Neural cell (in vitro differentiated cells): ENCODE results near the gene TROAP. TPM values are rescaled to one million over a fixed set of nuclear protein-coding genes. Genes with fewer than 3 reads are reported as not detected.
A peak's percentile ranks its signal among the peaks of the same experiment; 100 is the strongest.

Experiments used
- H2AFZ ChIP-seq: fragments of 200-600, 300-800 bp; sonication (generic), shearing (Covaris generic); 2 replicates; pipeline ENCODE4 v1.6.0; 2014; ENCODE audit warnings: low read depth, mild to moderate bottlenecking, antibody characterized with exemption, low read length, moderate library complexity
- H3F3A ChIP-seq: fragments of 200-600 bp; shearing (Covaris generic); 2 replicates; pipeline ENCODE4 v1.6.1; 2016; ENCODE audit warnings: mild to moderate bottlenecking, moderate library complexity, mixed read lengths, antibody characterized with exemption, low read length; ENCODE audit not compliant: insufficient read depth, poor library complexity, severe bottlenecking
- H3K27ac ChIP-seq: fragments of 200-600, 300-800 bp; sonication (generic), shearing (Covaris generic); 2 replicates; pipeline ENCODE4 v1.5.1; 2014; ENCODE audit warnings: mild to moderate bottlenecking, low read length, moderate library complexity
- H3K27me3 ChIP-seq: fragments of 300-800, 200-600 bp; sonication (generic), shearing (Covaris generic); 2 replicates; pipeline ENCODE4 v1.6.0; 2014; ENCODE audit warnings: mild to moderate bottlenecking, low read depth, low read length, moderate library complexity; ENCODE audit not compliant: insufficient read depth
- H3K36me3 ChIP-seq: fragments of 300-800, 200-600 bp; sonication (generic), shearing (Covaris generic); 2 replicates; pipeline ENCODE4 v1.5.1; 2014; ENCODE audit warnings: mild to moderate bottlenecking, antibody characterized with exemption, low read length, moderate library complexity; ENCODE audit not compliant: insufficient read depth
- H3K4me2 ChIP-seq: fragments of 300-800, 200-600 bp; sonication (generic), shearing (Covaris generic); 2 replicates; pipeline ENCODE4 v1.6.0; 2014; ENCODE audit warnings: mild to moderate bottlenecking, low read length
- H3K4me3 ChIP-seq: fragments of 300-800, 200-600 bp; sonication (generic), shearing (Covaris generic); 2 replicates; pipeline ENCODE4 v1.5.1; 2014; ENCODE audit warnings: mild to moderate bottlenecking, low read length, moderate library complexity
- H3K79me2 ChIP-seq: fragments of 200-600 bp; shearing (Covaris generic); replicated peaks from 2 replicates; pipeline ENCODE4 v1.6.0; 2014; ENCODE audit warnings: mild to moderate bottlenecking, low read length, moderate library complexity; ENCODE audit not compliant: insufficient read depth
- H3K9ac ChIP-seq: fragments of 300-800, 200-600 bp; sonication (generic), shearing (Covaris generic); 2 replicates; pipeline ENCODE4 v1.6.1; 2016; ENCODE audit warnings: mild to moderate bottlenecking, low read length, mixed read lengths
- H3K9me2 ChIP-seq: fragments of 200-600 bp; shearing (Covaris generic); 2 replicates; pipeline ENCODE4 v1.6.1; 2016; ENCODE audit warnings: mild to moderate bottlenecking, low read length, mixed read lengths; ENCODE audit not compliant: insufficient read depth
- H3K9me3 ChIP-seq: fragments of 200-600, 300-800 bp; sonication (generic), shearing (Covaris generic); 2 replicates; pipeline ENCODE4 v1.6.1; 2016; ENCODE audit warnings: mild to moderate bottlenecking, mixed run types, low read length, moderate library complexity, mixed read lengths
- H4K20me1 ChIP-seq: fragments of 200-600 bp; shearing (Covaris generic); 2 replicates; pipeline ENCODE4 v1.6.1; 2016; ENCODE audit warnings: mild to moderate bottlenecking, mixed run types; ENCODE audit not compliant: insufficient read depth
- CTCF ChIP-seq: fragments of 450-650 bp; IDR thresholded peaks from 2 replicates; pipeline ENCODE4 v1.5.1; 2014; ENCODE audit warnings: antibody characterized with exemption, mild to moderate bottlenecking, moderate library complexity; ENCODE audit not compliant: poor library complexity, severe bottlenecking
- EP300 ChIP-seq: fragments of 450-650 bp; conservative IDR thresholded peaks from 2 replicates; pipeline ENCODE4 v1.6.1; 2014; ENCODE audit warnings: antibody characterized with exemption, mild to moderate bottlenecking, moderate library complexity; ENCODE audit not compliant: poor library complexity, severe bottlenecking
- EZH2 ChIP-seq: fragments of 200-600, 300-800 bp; shearing (Covaris generic), sonication (generic); IDR thresholded peaks from 2 replicates; pipeline ENCODE4 v1.6.1; 2014; ENCODE audit warnings: antibody characterized with exemption, low read length, borderline replicate concordance, mild to moderate bottlenecking; ENCODE audit not compliant: insufficient read depth, poor library complexity, severe bottlenecking
- MXI1 ChIP-seq: fragments of 450-650 bp; conservative IDR thresholded peaks from 2 replicates; pipeline ENCODE4 v1.6.1; 2014; ENCODE audit warnings: antibody characterized with exemption, mild to moderate bottlenecking; ENCODE audit not compliant: poor library complexity, severe bottlenecking
- POLR2AphosphoS5 ChIP-seq: IDR thresholded peaks from 2 replicates; pipeline ENCODE4 v1.6.1; 2012
- RAD21 ChIP-seq: fragments of 450-650 bp; conservative IDR thresholded peaks from 2 replicates; pipeline ENCODE4 v1.6.1; 2014; ENCODE audit warnings: antibody characterized with exemption, mild to moderate bottlenecking, moderate library complexity
- REST ChIP-seq: IDR thresholded peaks from 2 replicates; pipeline ENCODE4 v1.6.1; 2012; ENCODE audit warnings: borderline replicate concordance
- SMC3 ChIP-seq: fragments of 450-650 bp; conservative IDR thresholded peaks from 2 replicates; pipeline ENCODE4 v1.6.1; 2014; ENCODE audit warnings: antibody characterized with exemption, mild to moderate bottlenecking, moderate library complexity; ENCODE audit not compliant: poor library complexity
- TAF1 ChIP-seq: IDR thresholded peaks from 2 replicates; pipeline ENCODE4 v1.6.1; 2012; ENCODE audit warnings: low read depth
- polyA plus RNA-seq: library from polyadenylated mRNA; depleted of rRNA; stranded (reverse); fragments of >200 nt; gene quantifications from 2 replicates; pipeline ENCODE4 v1.2.3, GENCODE V29; 2014

The TROAP gene
- polyA plus RNA-seq, 1 donor from 2014 or later, result 1.3 TPM

DNA sequence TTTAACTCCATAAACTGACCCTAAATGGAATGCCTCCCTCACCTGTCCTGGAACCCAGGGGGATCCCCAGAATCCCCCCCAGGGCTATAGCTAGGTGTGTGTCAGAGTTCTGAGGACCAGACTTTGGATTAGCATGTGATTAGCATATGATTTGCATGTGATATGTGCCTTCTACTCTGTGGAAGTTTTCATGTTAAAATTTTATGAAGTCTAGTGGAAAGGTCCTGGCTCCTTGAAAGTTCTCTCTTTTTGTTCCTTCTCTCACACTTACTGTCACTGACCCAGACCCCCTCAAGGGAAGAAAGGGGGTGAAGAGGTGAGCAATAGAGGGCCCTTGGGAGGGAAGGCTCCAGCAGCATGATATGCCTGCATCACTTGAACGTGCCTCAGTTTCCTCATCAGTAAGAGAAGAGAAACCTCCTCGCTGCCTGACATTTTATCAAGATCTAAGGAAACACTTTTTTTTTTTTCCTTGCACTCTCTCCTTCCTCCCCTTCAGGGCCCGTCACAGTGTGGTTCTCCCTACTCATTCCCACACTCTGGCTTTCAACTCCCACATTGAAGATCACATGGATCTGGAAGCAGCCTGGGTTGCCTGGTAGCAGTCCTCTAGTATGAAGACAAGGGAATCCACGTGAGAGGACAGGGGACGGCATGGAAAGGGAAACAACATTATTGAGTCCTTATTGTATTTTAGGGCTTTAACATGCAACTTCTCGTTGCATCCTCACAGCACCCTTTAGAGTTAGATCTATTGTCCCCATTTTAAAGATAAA lies 17.2 kb downstream of the TROAP start:
- H3K9ac ChIP-seq, result no peak overlapping the region
- H2AFZ ChIP-seq, result no peak overlapping the region
- no peaks in the 10 kb centered on the region for H4K20me1 ChIP-seq
- H3K27ac ChIP-seq, result no peak overlapping the region
- H3F3A ChIP-seq, result no peaks in the 10 kb centered on the region
- TF ChIP-seq RAD21 (no peak), TAF1 (no peak), CTCF (no peak), EP300 (no peak), SMC3 (no peak), REST (no peak), MXI1 (no peak), EZH2 (no peak), POLR2AphosphoS5 (no peak)
- peaks cover 91% of the 10 kb centered on the region for H3K27me3 ChIP-seq
- no peaks in the 10 kb centered on the region for H3K9me3 ChIP-seq
- no peaks in the 10 kb centered on the region for H3K36me3 ChIP-seq
- no peak overlapping the region for H3K4me3 ChIP-seq
- no peak overlapping the region for H3K4me2 ChIP-seq
- H3K79me2 ChIP-seq, result no peaks in the 10 kb centered on the region
- H3K9me2 ChIP-seq, result no peaks in the 10 kb centered on the region

GRCh38 chr12:49340971-49341776 lies 18.1 kb downstream of the TROAP start:
- Histone ChIP-seq H2AFZ (no peak overlapping the region), H3K9ac (no peak overlapping the region), H3K9me3 (no peaks in the 10 kb centered on the region), H3F3A (no peaks in the 10 kb centered on the region), H4K20me1 (no peaks in the 10 kb centered on the region), H3K4me2 (no peak overlapping the region), H3K27ac (no peak overlapping the region), H3K36me3 (no peaks in the 10 kb centered on the region), H3K79me2 (no peaks in the 10 kb centered on the region), H3K4me3 (peak overlapping the region; percentile 60), H3K27me3 (peaks cover 91% of the 10 kb centered on the region), H3K9me2 (no peaks in the 10 kb centered on the region)
- TF ChIP-seq POLR2AphosphoS5, result no peak
- no peak for TF ChIP-seq RAD21
- no peak for TF ChIP-seq TAF1
- TF ChIP-seq EZH2, result no peak
- TF ChIP-seq EP300, result no peak
- no peak for TF ChIP-seq CTCF
- no peak for TF ChIP-seq SMC3
